ENCODE results near the gene PRKCA.

DNA sequence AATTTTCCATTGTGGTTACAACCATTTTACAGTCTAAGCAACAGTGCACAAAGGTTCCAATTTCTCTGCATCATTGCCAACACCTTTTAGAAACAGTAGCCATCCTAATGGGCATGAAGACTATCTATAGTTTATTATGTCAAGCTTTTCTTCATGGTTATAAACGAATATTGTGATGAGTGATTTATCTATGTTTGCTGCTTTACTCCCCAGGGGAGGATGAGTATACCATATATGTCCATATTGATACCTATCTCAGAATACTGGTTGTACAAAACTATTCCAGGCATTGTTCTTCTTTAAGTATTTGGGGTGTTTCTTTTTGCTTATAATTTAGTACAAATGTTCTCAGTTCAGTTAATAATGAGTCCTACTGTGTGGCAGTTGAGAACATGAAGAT lies 98.3 kb downstream of the PRKCA start:
- TF ChIP-seq CTCF (IDR thresholded peaks at IDR 0.05) (no peak), EP300 (IDR thresholded peaks at IDR 0.05) (no peak)
